ENCODE measurements around the gene PTK7.

Gene PTK7

GRCh38 chr6:43052225-43052841, 23.8 kb upstream of the PTK7 start:
- H3K27me3 Mint-ChIP-seq (ENCODE audit: low read depth) = no peaks in the 10 kb centered on the region
- peaks cover 53% of the 10 kb centered on the region for H3K36me3 Mint-ChIP-seq (ENCODE audit: low read depth)
- H3K4me3 Mint-ChIP-seq = peak overlapping the region; percentile 96 to 98 (median 97)
- TF ChIP-seq CTCF (IDR thresholded peaks at IDR 0.05; ENCODE audit: unreplicated experiment in 3 of 3) = no peak
- H3K4me1 Mint-ChIP-seq = peaks cover 41% of the 10 kb centered on the region
- H3K27ac Mint-ChIP-seq = peak overlapping the region; percentile 98 to 99 (median 99)
- H3K9me3 Mint-ChIP-seq = no peaks in the 10 kb centered on the region

- no peaks in the 10 kb centered on the region for H3K27me3 Mint-ChIP-seq (ENCODE audit: low read depth)
- H3K9me3 Mint-ChIP-seq = no peaks in the 10 kb centered on the region
- peaks cover 54% of the 10 kb centered on the region for H3K36me3 Mint-ChIP-seq (ENCODE audit: low read depth)
- peak overlapping the region; percentile 98 to 99 (median 99) for H3K27ac Mint-ChIP-seq
- H3K4me3 Mint-ChIP-seq = peak overlapping the region; percentile 96 to 98 (median 97)
- TF ChIP-seq CTCF (IDR thresholded peaks at IDR 0.05; ENCODE audit: unreplicated experiment in 3 of 3) = no peak
- H3K4me1 Mint-ChIP-seq = peaks cover 43% of the 10 kb centered on the region
These were observed 23.1 kb upstream of the PTK7 start for GRCh38 chr6:43052842-43053544.

GRCh38 chr6:43053545-43054205, 22.4 kb upstream of the PTK7 start, which contains the start of gene CUL7:
TSS of gene CUL7 (minus strand) at chr6:43053851. CDS start at chr6:43052788, 1,063 bp downstream.
- Mint-ChIP-seq H3K27me3 (ENCODE audit: low read depth) (no peaks in the 10 kb centered on the region), H3K4me3 (peak within 1 kb of the TSS; percentile 96 to 98 (median 97)), H3K4me1 (peaks cover 50% of the 10 kb centered on the region), H3K36me3 (ENCODE audit: low read depth) (peaks cover 59% of the 10 kb centered on the region), H3K9me3 (no peaks in the 10 kb centered on the region), H3K27ac (peak within 1 kb of the TSS; percentile 98 to 99 (median 99))
- no peak for TF ChIP-seq CTCF (IDR thresholded peaks at IDR 0.05; ENCODE audit: unreplicated experiment in 3 of 3)

- Mint-ChIP-seq H3K4me1 (peaks cover 57% of the 10 kb centered on the region), H3K4me3 (peak overlapping the region; percentile 96 to 98 (median 97)), H3K36me3 (ENCODE audit: low read depth) (peaks cover 55% of the 10 kb centered on the region), H3K27me3 (ENCODE audit: low read depth) (no peaks in the 10 kb centered on the region), H3K27ac (peak overlapping the region; percentile 98 to 99 (median 99)), H3K9me3 (no peaks in the 10 kb centered on the region)
- TF ChIP-seq CTCF (IDR thresholded peaks at IDR 0.05; ENCODE audit: unreplicated experiment in 3 of 3) = no peak
These were observed 21.7 kb upstream of the PTK7 start for GRCh38 chr6:43054206-43054943.

GRCh38 chr6:43055966-43056365, 20.1 kb upstream of the PTK7 start:
- peaks cover 39% of the 10 kb centered on the region for H3K36me3 Mint-ChIP-seq (ENCODE audit: low read depth)
- TF ChIP-seq CTCF (IDR thresholded peaks at IDR 0.05; ENCODE audit: unreplicated experiment in 3 of 3) = no peak
- peak overlapping the region; percentile 62 to 79 (median 74) for H3K4me3 Mint-ChIP-seq
- H3K9me3 Mint-ChIP-seq = no peaks in the 10 kb centered on the region
- no peaks in the 10 kb centered on the region for H3K27me3 Mint-ChIP-seq (ENCODE audit: low read depth)
- peak overlapping the region; percentile 44 to 71 (median 70) for H3K27ac Mint-ChIP-seq
- peaks cover 61% of the 10 kb centered on the region for H3K4me1 Mint-ChIP-seq
